ENCODE measurements around the gene MRPS34. TPM values are rescaled to one million over a fixed set of nuclear protein-coding genes. Genes with fewer than 3 reads are reported as not detected.

MRPS34 gene
- polyA plus RNA-seq, 1 donor (not counting 4 experiments of a cell fraction or from before 2014, with no cell fraction given), result 74.3 TPM

DNA sequence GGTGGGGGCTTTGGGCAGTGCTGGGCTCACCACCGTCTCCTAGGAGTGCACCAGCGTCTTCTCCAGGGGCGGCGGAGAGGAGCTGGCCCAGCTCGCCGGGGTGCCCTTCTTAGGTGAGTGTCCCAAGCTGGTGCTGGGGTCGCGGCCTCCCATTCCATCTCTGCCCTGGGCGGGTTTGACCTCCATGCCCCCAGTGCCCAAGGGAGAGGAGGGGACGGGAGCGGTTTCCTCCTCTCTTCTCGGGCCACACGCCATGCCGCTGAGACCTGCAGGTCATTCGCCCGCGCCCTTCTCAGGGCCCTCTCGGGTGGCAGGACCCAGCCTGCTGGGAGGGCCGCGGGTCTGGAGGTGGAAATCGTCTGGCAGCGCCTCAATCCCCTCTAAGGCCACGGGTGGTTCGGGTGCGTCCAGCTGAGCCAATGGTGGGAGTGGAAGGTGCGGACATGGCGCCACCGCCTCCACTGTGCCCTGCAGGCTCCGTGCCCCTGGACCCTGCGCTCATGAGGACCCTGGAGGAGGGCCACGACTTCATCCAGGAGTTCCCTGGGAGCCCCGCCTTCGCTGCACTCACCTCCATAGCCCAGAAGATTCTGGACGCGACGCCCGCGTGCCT is 15.3 kb upstream of the MRPS34 start:
- Histone ChIP-seq H3K27me3 (ENCODE audit: control insufficient read depth, extremely low read depth, insufficient read depth, low read length) (no peaks in the 10 kb centered on the region), H3K4me1 (ENCODE audit: control insufficient read depth, extremely low read depth, insufficient read depth, low read length) (peaks cover 22% of the 10 kb centered on the region), H3K79me2 (ENCODE audit: control insufficient read depth, insufficient read depth, low read length) (peaks cover 38% of the 10 kb centered on the region), H3K9me1 (ENCODE audit: control insufficient read depth, extremely low read depth, insufficient read depth, low read length) (no peaks in the 10 kb centered on the region), H3K4me2 (ENCODE audit: control insufficient read depth, extremely low read depth, insufficient read depth, low read depth, low read length) (no peak overlapping the region), H3K9ac (ENCODE audit: control insufficient read depth, extremely low read depth, insufficient read depth, low read length) (no peak overlapping the region), H4K20me1 (ENCODE audit: control insufficient read depth, extremely low read depth, insufficient read depth, low read length) (peaks cover 3% of the 10 kb centered on the region), H3K36me3 (ENCODE audit: control insufficient read depth in 2 of 2, extremely low read depth in 1 of 2, insufficient read depth in 2 of 2, low read length in 2 of 2) (peaks cover 0 to 11% of the 10 kb centered on the region in 2 experiments), H3K4me3 (ENCODE audit: control insufficient read depth in 2 of 3, extremely low read depth in 1 of 3, insufficient read depth in 2 of 3, low read depth in 1 of 3, low read length in 3 of 3) (no peak overlapping the region), H2AFZ (ENCODE audit: control insufficient read depth, low read length) (no peak overlapping the region), H3K9me3 (ENCODE audit: control insufficient read depth, low read depth, low read length) (no peaks in the 10 kb centered on the region), H3K27ac (ENCODE audit: control insufficient read depth, insufficient read depth, low read length) (no peak overlapping the region)
- TF ChIP-seq EZH2 (IDR thresholded peaks at IDR 0.05; ENCODE audit: low read length) (no peak), CTCF (optimal IDR thresholded peaks at IDR 0.05 in 1 of 3, IDR thresholded peaks at IDR 0.05 in 1 of 3, conservative IDR thresholded peaks at IDR 0.05 in 1 of 3; ENCODE audit: extremely low read depth in 1 of 3, insufficient read depth in 2 of 3, low read length in 3 of 3) (no peak)
- FAIRE-seq (no peak), DNase-seq (ENCODE audit: low read depth, low spot score) (no peak)
- dilution Hi-C loops (cut with MboI; ENCODE audit: extremely low pct_ligation_motif_present, low sequenced_read_pairs), result no loop called here

- H3K27ac ChIP-seq (ENCODE audit: control insufficient read depth, insufficient read depth, low read length), result no peak overlapping the region
- dilution Hi-C loops (cut with MboI; ENCODE audit: extremely low pct_ligation_motif_present, low sequenced_read_pairs), result no loop called here
- no peaks in the 10 kb centered on the region for H3K27me3 ChIP-seq (ENCODE audit: control insufficient read depth, extremely low read depth, insufficient read depth, low read length)
- no peak overlapping the region for H3K4me2 ChIP-seq (ENCODE audit: control insufficient read depth, extremely low read depth, insufficient read depth, low read depth, low read length)
- H3K9me1 ChIP-seq (ENCODE audit: control insufficient read depth, extremely low read depth, insufficient read depth, low read length), result no peaks in the 10 kb centered on the region
- no peaks in the 10 kb centered on the region for H3K9me3 ChIP-seq (ENCODE audit: control insufficient read depth, low read depth, low read length)
- peaks cover 41% of the 10 kb centered on the region for H3K79me2 ChIP-seq (ENCODE audit: control insufficient read depth, insufficient read depth, low read length)
- no peak overlapping the region for H3K9ac ChIP-seq (ENCODE audit: control insufficient read depth, extremely low read depth, insufficient read depth, low read length)
- peaks cover 3% of the 10 kb centered on the region for H4K20me1 ChIP-seq (ENCODE audit: control insufficient read depth, extremely low read depth, insufficient read depth, low read length)
- DNase-seq (ENCODE audit: low read depth, low spot score) (no peak), FAIRE-seq (no peak)
- no peak for TF ChIP-seq CTCF (optimal IDR thresholded peaks at IDR 0.05 in 1 of 3, IDR thresholded peaks at IDR 0.05 in 1 of 3, conservative IDR thresholded peaks at IDR 0.05 in 1 of 3; ENCODE audit: extremely low read depth in 1 of 3, insufficient read depth in 2 of 3, low read length in 3 of 3)
- TF ChIP-seq EZH2 (IDR thresholded peaks at IDR 0.05; ENCODE audit: low read length), result no peak
- H2AFZ ChIP-seq (ENCODE audit: control insufficient read depth, low read length), result no peak overlapping the region
- H3K36me3 ChIP-seq (ENCODE audit: control insufficient read depth in 2 of 2, extremely low read depth in 1 of 2, insufficient read depth in 2 of 2, low read length in 2 of 2), result peaks cover 0 to 11% of the 10 kb centered on the region in 2 experiments
- H3K4me3 ChIP-seq (ENCODE audit: control insufficient read depth in 2 of 3, extremely low read depth in 1 of 3, insufficient read depth in 2 of 3, low read depth in 1 of 3, low read length in 3 of 3), result no peak overlapping the region
- peaks cover 22% of the 10 kb centered on the region for H3K4me1 ChIP-seq (ENCODE audit: control insufficient read depth, extremely low read depth, insufficient read depth, low read length)
Measured at GRCh38 chr16:1787322-1788094, 14.6 kb upstream of the MRPS34 start.

Measured in keratinocyte (primary cell).